HG02588 (cell line): ENCODE measurements around the gene PCDHA2.
"Not testable (repeated sequence)": the region's sequence is repeated elsewhere in the genome, so short reads cannot be mapped to it uniquely, and the experiment has no call there.

Experiments
- ATAC-seq: cut with Tn5 transposase; IDR thresholded peaks from one replicate; pipeline ENCODE4 v1.9.1; 2021; ENCODE audit warnings: mild to moderate bottlenecking, moderate library complexity; ENCODE audit not compliant: unreplicated experiment

PCDHA2 gene

GRCh38 chr5:140808889-140809291 lies 14.2 kb downstream of the PCDHA2 start:
- ATAC-seq: no peak

GRCh38 chr5:140821375-140822280 lies 27.0 kb downstream of the PCDHA2 start, which contains the start of gene PCDHA5:
TSS of gene PCDHA5 (plus strand) at chr5:140821613.
- no peak for ATAC-seq

- ATAC-seq: no peak
Measured at GRCh38 chr5:140822281-140822629, 27.6 kb downstream of the PCDHA2 start.

GRCh38 chr5:140822969-140823368 lies 28.3 kb downstream of the PCDHA2 start:
- not testable (repeated sequence) for ATAC-seq

GRCh38 chr5:140823475-140823874 lies 28.8 kb downstream of the PCDHA2 start:
- no peak for ATAC-seq

- no peak for ATAC-seq
Measured at GRCh38 chr5:140827704-140828361, 33.2 kb downstream of the PCDHA2 start, which contains the start of gene PCDHA6. TSS of gene PCDHA6 (plus strand) at chr5:140827960. CDS start at chr5:140828092, 132 bp downstream.

GRCh38 chr5:140828362-140828737 lies 33.7 kb downstream of the PCDHA2 start:
- no peak for ATAC-seq

- not testable (repeated sequence) for ATAC-seq
Measured at GRCh38 chr5:140829511-140830501, 35.2 kb downstream of the PCDHA2 start.

GRCh38 chr5:140833993-140834392 lies 39.3 kb downstream of the PCDHA2 start, which contains the start of gene PCDHA7:
TSS of gene PCDHA7 (plus strand) at chr5:140834269. CDS start at chr5:140834384, 115 bp downstream.
- no peak for ATAC-seq

- not testable (repeated sequence) for ATAC-seq
Measured at GRCh38 chr5:140834439-140835008, 39.9 kb downstream of the PCDHA2 start.

GRCh38 chr5:140835622-140836510 lies 41.2 kb downstream of the PCDHA2 start:
- ATAC-seq: no peak

- no peak for ATAC-seq
Measured at GRCh38 chr5:140840978-140841962, 46.6 kb downstream of the PCDHA2 start, which contains the start of gene PCDHA8. TSS of gene PCDHA8 (plus strand) at chr5:140841187. CDS start at chr5:140841322, 135 bp downstream.

- no peak for ATAC-seq
Measured at GRCh38 chr5:140842798-140843733, 48.4 kb downstream of the PCDHA2 start.
